GM19023 (cell line): ENCODE results near the gene RPRD1B.
A peak's percentile ranks its signal among the peaks of the same experiment; 100 is the strongest.

Experiments used
- ATAC-seq: cut with Tn5 transposase; IDR thresholded peaks from one replicate; pipeline ENCODE4 v1.9.1; 2021; ENCODE audit warnings: mild to moderate bottlenecking, moderate library complexity; ENCODE audit not compliant: unreplicated experiment

Gene RPRD1B

DNA sequence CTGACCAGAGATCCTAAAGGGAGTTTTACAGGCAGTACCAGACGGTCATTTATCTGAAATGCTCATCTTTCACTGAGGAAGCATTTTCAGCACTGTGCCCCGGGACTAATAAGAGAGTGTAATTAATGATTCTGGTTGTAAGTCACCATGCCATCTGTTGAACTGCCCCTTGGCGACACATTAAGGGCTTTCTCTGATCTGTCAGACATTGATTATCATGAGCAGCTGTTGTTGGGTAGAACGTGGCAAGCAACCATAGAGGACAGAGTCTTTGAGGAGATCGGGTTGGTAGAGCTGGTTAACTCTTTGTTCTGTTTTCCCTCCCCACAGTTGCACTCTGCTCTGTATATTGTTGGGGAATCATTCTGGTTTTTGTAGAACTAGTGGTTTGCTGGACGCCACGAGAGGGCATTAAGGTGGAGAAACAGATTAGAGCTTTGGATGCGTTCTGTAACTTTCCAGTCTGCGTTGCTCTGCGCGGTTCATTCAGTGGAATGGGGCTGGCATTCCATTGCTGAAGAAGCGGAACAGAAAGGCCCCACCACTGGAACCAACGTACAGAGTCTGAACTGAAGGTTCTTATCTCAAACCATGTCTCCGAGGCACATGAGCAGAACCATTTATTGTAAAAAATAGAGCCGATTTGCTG is 34.3 kb downstream of the RPRD1B start:
- no peak for ATAC-seq

- ATAC-seq = no peak
Observed at GRCh38 chr20:38072898-38073297, 39.4 kb downstream of the RPRD1B start.

DNA sequence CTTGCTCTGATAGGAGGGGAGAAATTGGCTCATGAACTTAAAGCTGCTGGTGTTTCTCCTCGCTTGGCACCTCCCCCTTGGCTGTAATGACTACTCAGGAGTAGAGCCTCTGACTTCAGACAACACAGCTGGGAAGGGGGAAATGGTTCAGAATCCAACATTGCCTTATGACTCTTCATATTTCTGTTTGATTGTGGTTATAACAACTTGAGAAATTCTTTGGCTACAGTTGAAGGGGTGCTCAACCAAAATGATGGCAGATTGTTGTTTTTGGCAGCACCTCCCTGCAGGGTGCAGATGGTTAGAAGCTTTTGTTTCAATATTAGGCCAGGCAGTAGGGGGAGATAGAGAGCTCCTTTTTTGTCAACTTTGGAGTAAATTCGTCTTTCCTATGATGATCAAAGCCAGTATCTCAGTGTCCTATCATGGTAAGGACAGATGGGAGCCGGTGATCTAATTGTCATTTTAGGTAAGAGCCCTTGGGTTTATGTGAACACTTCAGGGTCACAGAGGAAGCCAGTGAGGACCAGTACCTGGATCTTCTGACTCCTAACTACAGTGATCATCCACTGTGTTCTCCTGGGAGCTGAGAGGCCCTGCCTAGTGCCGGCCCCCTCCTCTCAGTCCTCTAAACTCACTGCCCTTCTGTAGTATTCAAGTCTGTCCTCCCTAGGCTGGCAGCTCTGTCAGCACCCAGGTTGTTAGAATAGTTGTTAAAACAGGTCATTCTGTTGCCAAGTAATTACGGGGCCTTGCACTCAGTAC is 39.9 kb downstream of the RPRD1B start:
- no peak for ATAC-seq

DNA sequence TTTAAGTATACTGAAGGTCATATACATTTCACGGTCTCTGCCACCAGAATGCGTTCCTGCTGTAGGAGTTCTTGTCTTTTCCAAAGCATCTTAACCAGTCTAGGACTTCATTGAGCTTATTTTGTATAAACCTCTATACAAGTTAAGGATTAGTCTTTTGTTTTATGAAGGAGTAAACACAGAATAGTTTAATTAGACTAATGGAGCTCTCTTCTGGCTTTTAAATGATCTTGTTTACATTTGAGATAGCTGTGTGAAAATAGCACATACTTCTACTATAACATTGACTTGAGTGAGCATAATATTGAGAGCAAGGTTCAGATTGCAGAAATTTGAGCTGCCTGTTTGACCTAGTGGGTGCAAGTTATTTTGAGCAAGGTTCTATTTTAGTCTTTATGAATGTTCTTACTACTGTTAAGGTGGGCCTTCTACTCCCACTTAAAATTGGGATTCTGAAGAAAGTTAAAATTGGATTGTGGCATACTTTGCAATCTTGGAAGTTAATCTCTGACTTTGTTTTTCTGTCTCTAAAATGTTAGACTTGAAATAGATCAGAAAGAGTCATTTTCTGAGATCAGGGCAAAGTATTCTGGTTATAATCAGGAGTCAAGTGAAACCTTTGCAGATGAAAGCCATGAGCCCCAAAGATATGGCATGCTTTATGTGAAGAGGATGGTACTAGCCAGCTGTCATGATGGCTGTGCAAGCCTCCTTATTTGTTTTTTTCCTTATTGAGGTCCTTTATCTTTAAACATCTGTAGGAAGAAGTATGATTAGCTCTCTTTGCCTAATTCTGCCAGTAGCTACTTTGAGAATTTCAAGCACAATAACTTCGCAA is 41.8 kb downstream of the RPRD1B start:
- no peak for ATAC-seq

- ATAC-seq = no peak
Observed at GRCh38 chr20:38076548-38076947, 43.0 kb downstream of the RPRD1B start.

DNA sequence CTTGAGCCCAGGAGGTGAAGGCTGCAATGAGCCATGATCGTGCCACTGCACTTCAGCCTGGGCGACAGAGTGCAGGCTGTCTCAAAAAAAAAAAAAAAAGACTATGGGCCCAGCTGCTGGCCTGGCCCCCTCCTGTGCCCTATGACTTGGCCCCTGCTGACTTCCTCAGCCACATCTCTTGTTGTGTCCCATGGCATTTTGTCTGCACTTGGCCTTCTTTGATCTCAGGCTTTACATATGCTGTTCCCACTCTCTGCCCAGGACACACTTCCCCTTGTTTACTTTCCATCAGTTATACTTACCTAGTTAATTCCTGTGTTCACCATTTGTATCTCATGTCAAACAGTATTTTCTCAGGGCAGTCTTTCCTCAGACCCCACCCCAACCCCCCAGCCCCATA is 44.5 kb downstream of the RPRD1B start:
- no peak for ATAC-seq

GRCh38 chr20:38079353-38079752 is 45.8 kb downstream of the RPRD1B start:
- no peak for ATAC-seq

- ATAC-seq = no peak
Observed at GRCh38 chr20:38081575-38081974, 48.0 kb downstream of the RPRD1B start.

DNA sequence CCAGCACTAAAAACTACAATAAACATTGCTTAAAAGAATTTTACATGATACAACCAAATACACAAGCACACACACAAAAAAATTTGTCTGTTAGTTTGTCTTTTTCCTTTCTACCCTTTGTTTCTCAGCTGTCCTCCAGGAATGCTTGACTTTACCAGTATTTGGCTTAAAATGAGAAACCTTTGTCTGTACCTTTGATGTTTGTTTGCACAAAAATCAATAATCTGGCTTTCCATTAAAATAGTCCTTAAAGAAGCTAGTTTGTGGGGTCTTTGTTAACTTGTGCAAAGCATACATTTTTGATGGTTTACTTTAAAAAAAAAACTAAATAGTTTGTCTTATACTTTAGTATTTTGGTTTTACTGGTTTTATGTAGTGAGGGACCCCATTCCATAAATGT is 49.3 kb downstream of the RPRD1B start:
- ATAC-seq = no peak

GRCh38 chr20:38083338-38084048 is 49.9 kb downstream of the RPRD1B start:
- ATAC-seq = no peak

- ATAC-seq = no peak
Observed at GRCh38 chr20:38084425-38084951, 50.9 kb downstream of the RPRD1B start.

GRCh38 chr20:38085026-38085425 is 51.5 kb downstream of the RPRD1B start:
- ATAC-seq = no peak

- no peak for ATAC-seq
Observed at GRCh38 chr20:38089500-38089899, 56.0 kb downstream of the RPRD1B start.

- no peak for ATAC-seq
Observed at GRCh38 chr20:38090061-38090460, 56.5 kb downstream of the RPRD1B start.

GRCh38 chr20:38091441-38092216 is 58.1 kb downstream of the RPRD1B start:
- no peak for ATAC-seq

GRCh38 chr20:38092260-38092857 is 58.8 kb downstream of the RPRD1B start:
- no peak for ATAC-seq

GRCh38 chr20:38092915-38093314 is 59.4 kb downstream of the RPRD1B start:
- ATAC-seq = no peak

DNA sequence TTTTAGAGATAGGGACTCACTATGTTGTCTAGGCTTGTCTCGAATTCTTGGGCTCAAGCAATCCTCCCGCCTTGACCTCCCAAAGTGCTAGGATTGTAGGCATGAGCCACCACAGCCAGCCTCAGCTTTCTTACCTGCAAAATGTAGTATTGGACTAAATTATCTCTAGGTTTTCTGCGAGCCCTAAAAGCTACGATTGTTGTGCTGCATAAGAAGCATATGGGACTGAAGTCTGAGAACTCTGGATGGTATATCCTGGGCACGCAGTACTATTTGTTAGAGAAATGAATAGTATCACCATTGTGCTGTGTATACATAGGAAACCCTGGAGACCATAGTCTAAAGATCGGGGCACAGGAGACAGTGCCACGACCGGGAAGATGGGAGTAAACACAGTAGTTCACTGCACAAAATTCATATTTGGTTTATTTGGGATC is 60.1 kb downstream of the RPRD1B start:
- ATAC-seq = no peak

DNA sequence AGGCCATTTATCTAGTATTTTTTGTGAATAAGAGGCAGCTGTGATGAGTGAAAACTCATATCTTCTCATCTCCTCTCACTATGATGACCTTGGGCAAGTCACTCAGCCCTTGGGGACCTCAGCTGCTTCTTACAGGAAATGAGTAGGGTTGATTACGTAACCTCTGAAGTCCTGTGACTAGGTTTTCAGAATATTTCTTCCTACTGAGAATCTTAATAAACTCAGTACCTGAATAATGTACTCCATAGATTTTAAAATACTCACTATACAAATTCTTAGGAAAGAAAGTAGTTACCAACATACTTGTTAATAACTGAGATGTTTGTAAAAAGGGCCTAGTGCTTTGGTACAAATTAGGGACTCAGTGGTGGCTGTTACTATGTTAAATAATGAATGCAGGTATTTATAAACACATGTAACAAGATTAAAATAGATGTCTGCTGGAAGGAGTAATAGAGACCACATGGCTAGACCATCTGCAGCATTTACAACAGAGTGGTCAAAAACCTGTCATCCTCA is 60.9 kb downstream of the RPRD1B start:
- ATAC-seq = peak; percentile 50
